ENCODE results near the gene ANO7. TPM values are rescaled to one million over a fixed set of nuclear protein-coding genes. Genes with fewer than 3 reads are reported as not detected.

The ANO7 gene
- total and polyA plus RNA-seq, 2 of the 13 experiments (the other 11 are each of a cell fraction or from before 2014, with no cell fraction given) = 4.1 to 4.9 TPM

- WGBS (ENCODE audit: low lambda C conversion rate) = 96% methylated on average over 11 of the region's 11 CpGs
- peaks cover 45% of the 10 kb centered on the region for H3K79me2 ChIP-seq (ENCODE audit: insufficient read depth, low read length)
These were observed 69.0 kb downstream of the ANO7 start for GRCh38 chr2:241257419-241258032.

GRCh38 chr2:241258505-241259280, 70.2 kb downstream of the ANO7 start:
- no peak overlapping the region for H3K27ac ChIP-seq (ENCODE audit: extremely low read length, insufficient read depth, low read length)
- in situ Hi-C loops (cut with HindIII; ENCODE audit: extremely low pct_ligation_motif_present, low pct_unique_long_range_greater_than_20kb) (no loop called here), intact Hi-C loops (cut with micrococcal nuclease; ENCODE audit: unreplicated experiment) (no loop called here)
- 94% methylated on average over 8 of the region's 8 CpGs for WGBS (ENCODE audit: low lambda C conversion rate)
- POLR2A ChIA-PET = interaction anchor here (0.6 kb wide), 1 partner anchor 92 kb away, joined by 3 read pairs; no protein-coding TSS in a partner anchor
- no peak overlapping the region for H3K4me2 ChIP-seq (ENCODE audit: low read depth, low read length)
- peaks cover 54% of the 10 kb centered on the region for H3K79me2 ChIP-seq (ENCODE audit: insufficient read depth, low read length)
- H2AFZ ChIP-seq (ENCODE audit: low read length) = no peak overlapping the region
- H3K4me3 ChIP-seq (replicated peaks in 1 of 3; ENCODE audit: insufficient read depth in 1 of 3, low read depth in 2 of 3, low read length in 3 of 3) = no peak overlapping the region
- BruUV-seq (replicated peaks) = no TSS peak
- H3K9ac ChIP-seq (ENCODE audit: insufficient read depth, low read depth, low read length) = no peak overlapping the region
- FAIRE-seq (no peak), ATAC-seq (no peak), DNase-seq (ENCODE audit: low spot score) (no peak)
- H3K27me3 ChIP-seq (ENCODE audit: control insufficient read depth in 1 of 2, insufficient read depth in 2 of 2, low read length in 2 of 2) = no peaks in the 10 kb centered on the region
- H3K9me3 ChIP-seq (ENCODE audit: low read length) = no peaks in the 10 kb centered on the region
- peaks cover 63% of the 10 kb centered on the region for H4K20me1 ChIP-seq (ENCODE audit: insufficient read depth, low read length)
- H3K4me1 ChIP-seq (ENCODE audit: insufficient read depth, low read length) = peaks cover 26% of the 10 kb centered on the region
- CTCF ChIA-PET (ENCODE audit: low intra/inter-chr PET ratio, low total read pairs) = no interaction called here
- H3K36me3 ChIP-seq (replicated peaks in 1 of 2; ENCODE audit: control insufficient read depth in 1 of 2, insufficient read depth in 2 of 2, low read length in 2 of 2) = peaks cover 62 to 95% of the 10 kb centered on the region in 2 experiments
- TF ChIP-seq ZNF414 (CRISPR knock-in tag; IDR thresholded peaks at IDR 0.05) (no peak), CREB3 (CRISPR knock-in tag; IDR thresholded peaks at IDR 0.05) (no peak), ZNF768 (CRISPR knock-in tag; IDR thresholded peaks at IDR 0.05) (no peak), STAT6 (CRISPR knock-in tag; IDR thresholded peaks at IDR 0.05; ENCODE audit: borderline replicate concordance) (no peak), MAFF (IDR thresholded peaks at IDR 0.05; ENCODE audit: low read depth, low read length) (0 out of 2 replicates have a peak, but pooled peaks have one; percentile 19), ZFP90 (CRISPR knock-in tag; IDR thresholded peaks at IDR 0.05; ENCODE audit: borderline replicate concordance) (no peak), ZNF800 (CRISPR knock-in tag; IDR thresholded peaks at IDR 0.05) (no peak), ZNF124 (CRISPR knock-in tag; IDR thresholded peaks at IDR 0.05) (no peak)

More at GRCh38 chr2:241257419-241258032, 69.0 kb downstream of the ANO7 start:
- in situ Hi-C loops (cut with HindIII; ENCODE audit: extremely low pct_ligation_motif_present, low pct_unique_long_range_greater_than_20kb) (no loop called here), intact Hi-C loops (cut with micrococcal nuclease; ENCODE audit: unreplicated experiment) (no loop called here)
- H3K27me3 ChIP-seq (ENCODE audit: control insufficient read depth in 1 of 2, insufficient read depth in 2 of 2, low read length in 2 of 2) = no peaks in the 10 kb centered on the region
- H3K27ac ChIP-seq (ENCODE audit: extremely low read length, insufficient read depth, low read length) = no peak overlapping the region
- no peak overlapping the region for H2AFZ ChIP-seq (ENCODE audit: low read length)
- DNase-seq (ENCODE audit: low spot score) (no peak), ATAC-seq (no peak), FAIRE-seq (peak; percentile 21)
- peaks cover 63 to 95% of the 10 kb centered on the region in 2 experiments for H3K36me3 ChIP-seq (replicated peaks in 1 of 2; ENCODE audit: control insufficient read depth in 1 of 2, insufficient read depth in 2 of 2, low read length in 2 of 2)
- H3K4me2 ChIP-seq (ENCODE audit: low read depth, low read length) = no peak overlapping the region
- no peak overlapping the region for H3K9ac ChIP-seq (ENCODE audit: insufficient read depth, low read depth, low read length)
- CTCF ChIA-PET (ENCODE audit: low intra/inter-chr PET ratio, low total read pairs) = no interaction called here
- no TSS peak for BruUV-seq (replicated peaks)
- no peaks in the 10 kb centered on the region for H3K9me3 ChIP-seq (ENCODE audit: low read length)
- H4K20me1 ChIP-seq (ENCODE audit: insufficient read depth, low read length) = peaks cover 62% of the 10 kb centered on the region
- peaks cover 26% of the 10 kb centered on the region for H3K4me1 ChIP-seq (ENCODE audit: insufficient read depth, low read length)
- POLR2A ChIA-PET = no interaction called here
- TF ChIP-seq STAG1 (CRISPR knock-in tag; IDR thresholded peaks at IDR 0.05) = 0 out of 2 replicates have a peak, but pooled peaks have one; percentile 18
- TF ChIP-seq NCOA1 (CRISPR knock-in tag; IDR thresholded peaks at IDR 0.05) = 0 out of 2 replicates have a peak, but pooled peaks have one; percentile 47
- TF ChIP-seq CENPX (CRISPR knock-in tag; IDR thresholded peaks at IDR 0.05) = no peak
- H3K4me3 ChIP-seq (replicated peaks in 1 of 3; ENCODE audit: insufficient read depth in 1 of 3, low read depth in 2 of 3, low read length in 3 of 3) = no peak overlapping the region
